Tibial artery (tissue), 4 donors: ENCODE data around the gene USP40.

Source experiments
- DNase-seq, 2 donors: peaks; one replicate each; pipeline ENCODE4 v3.0.0-alpha.2; 2019
- H3K27ac ChIP-seq, 2 donors: fragments of 200-600 bp; sonication (generic) in 1 of 2; 1 replicate in 1 of 2; 2 replicates in 1 of 2; pipeline ENCODE4 v1.5.1; 2018 to 2019; ENCODE audit warnings: mild to moderate bottlenecking in 1 of 2
- H3K27me3 ChIP-seq, 2 donors: fragments of 200-600 bp; sonication (generic) in 1 of 2; one replicate each; pipeline versions ENCODE4 v1.5.1 to v1.6.0; 2016 to 2019
- H3K36me3 ChIP-seq, 3 donors: fragments of 200-600 bp; sonication (generic) in 2 of 3; one replicate each; pipeline ENCODE4 v1.5.1; 2016 to 2019; ENCODE audit warnings: mild to moderate bottlenecking in 2 of 3
- H3K4me1 ChIP-seq, 4 donors: fragments of 200-600 bp; sonication (generic) in 2 of 4; 1 replicate in 3 of 4; 2 replicates in 1 of 4; pipeline ENCODE4 v1.5.1; 2016 to 2019
- H3K4me3 ChIP-seq, 2 donors: fragments of 200-600 bp; sonication (generic) in 1 of 2; 1 replicate in 1 of 2; 2 replicates in 1 of 2; pipeline ENCODE4 v1.5.1; 2018 to 2019; ENCODE audit warnings: mild to moderate bottlenecking in 2 of 2
- H3K9me3 ChIP-seq, 3 donors: fragments of 200-600 bp; sonication (generic) in 1 of 3; one replicate each; pipeline ENCODE4 v1.5.1; 2016 to 2019
- CTCF ChIP-seq, 2 experiments: fragments of 200-600 bp in 1 of 2; fragments of 450-650 bp in 1 of 2; IDR thresholded peaks; one replicate each; pipeline ENCODE4 v1.5.1; 2017 to 2019; ENCODE audit warnings: antibody characterized with exemption in 2 of 2, mild to moderate bottlenecking in 1 of 2, moderate library complexity in 1 of 2
- intact Hi-C: fragments of 100-400 bp; cut with DNase I; formaldehyde crosslinking; loops from one replicate; pipeline ENCODE4 v1.15.0; 2023; ENCODE audit warnings: low total_unique reads

The USP40 gene

GRCh38 chr2:233455006-233455405, 111.6 kb downstream of the USP40 start:
- TF ChIP-seq CTCF (IDR thresholded peaks at IDR 0.05): no peak
- intact Hi-C loops: no loop called here

GRCh38 chr2:233453916-233454315, 112.7 kb downstream of the USP40 start:
- no peaks in the 10 kb centered on the region for H3K9me3 ChIP-seq
- DNase-seq: no peak
- H3K27me3 ChIP-seq: no peaks in the 10 kb centered on the region
- H3K27ac ChIP-seq: no peak overlapping the region
- peaks cover 0 to 3% (median 1%) of the 10 kb centered on the region in 4 donors for H3K4me1 ChIP-seq
- peaks cover 87 to 100% (median 98%) of the 10 kb centered on the region in 3 donors for H3K36me3 ChIP-seq
- intact Hi-C loops: no loop called here
- no peak overlapping the region for H3K4me3 ChIP-seq
- TF ChIP-seq CTCF (IDR thresholded peaks at IDR 0.05): no peak

More at GRCh38 chr2:233455006-233455405, 111.6 kb downstream of the USP40 start:
- Histone ChIP-seq H3K27ac (no peak overlapping the region), H3K4me3 (no peak overlapping the region), H3K4me1 (no peaks in the 10 kb centered on the region), H3K36me3 (peaks cover 88 to 100% (median 98%) of the 10 kb centered on the region in 3 donors), H3K27me3 (no peaks in the 10 kb centered on the region), H3K9me3 (no peaks in the 10 kb centered on the region)
- DNase-seq: peak in 1 of 2 donors; percentile 53

GRCh38 chr2:233453111-233453915, 113.3 kb downstream of the USP40 start:
- Histone ChIP-seq H3K27ac (no peak overlapping the region), H3K36me3 (peaks cover 81 to 100% (median 98%) of the 10 kb centered on the region in 3 donors), H3K27me3 (no peaks in the 10 kb centered on the region), H3K9me3 (no peaks in the 10 kb centered on the region), H3K4me1 (peaks cover 0 to 7% (median 2%) of the 10 kb centered on the region in 4 donors), H3K4me3 (no peak overlapping the region)
- no peak for TF ChIP-seq CTCF (IDR thresholded peaks at IDR 0.05)
- DNase-seq: peak in 1 of 2 donors; percentile 63
- intact Hi-C loops: no loop called here

GRCh38 chr2:233451950-233452349, 114.6 kb downstream of the USP40 start:
- DNase-seq: no peak
- no peak overlapping the region for H3K27ac ChIP-seq
- no peak for TF ChIP-seq CTCF (IDR thresholded peaks at IDR 0.05)

GRCh38 chr2:233450864-233451575, 115.6 kb downstream of the USP40 start:
- intact Hi-C loops: no loop called here
- Histone ChIP-seq H3K27me3 (no peaks in the 10 kb centered on the region), H3K36me3 (peaks cover 73 to 100% (median 94%) of the 10 kb centered on the region in 3 donors), H3K9me3 (no peaks in the 10 kb centered on the region), H3K4me3 (no peak overlapping the region), H3K4me1 (peaks cover 0 to 7% (median 2%) of the 10 kb centered on the region in 4 donors), H3K27ac (no peak overlapping the region)
- no peak for TF ChIP-seq CTCF (IDR thresholded peaks at IDR 0.05)
- peak; percentile 13 to 42 for DNase-seq

More at GRCh38 chr2:233451950-233452349, 114.6 kb downstream of the USP40 start:
- peaks cover 0 to 7% (median 2%) of the 10 kb centered on the region in 4 donors for H3K4me1 ChIP-seq
- H3K9me3 ChIP-seq: no peaks in the 10 kb centered on the region
- peaks cover 77 to 100% (median 97%) of the 10 kb centered on the region in 3 donors for H3K36me3 ChIP-seq
- no peak overlapping the region for H3K4me3 ChIP-seq
- intact Hi-C loops: no loop called here
- H3K27me3 ChIP-seq: no peaks in the 10 kb centered on the region
